Neuronal stem cell (in vitro differentiated cells): ENCODE measurements around the gene LIMS1.

Source experiments
- DNase-seq: peaks from one replicate; pipeline ENCODE4 v3.0.0-alpha.2; 2013; ENCODE audit warnings: low spot score
- H2AFZ ChIP-seq: one replicate; pipeline ENCODE4 v1.6.1; 2013; ENCODE audit warnings: mild to moderate bottlenecking, low read length, inconsistent platforms
- H2AK5ac ChIP-seq: 2 replicates; pipeline ENCODE4 v1.6.1; 2013; ENCODE audit warnings: low read depth, mild to moderate bottlenecking, inconsistent platforms, low read length, moderate library complexity, mixed read lengths
- H2BK120ac ChIP-seq: 2 replicates; pipeline ENCODE4 v1.6.1; 2013; ENCODE audit warnings: low read depth, mild to moderate bottlenecking, inconsistent platforms, low read length, moderate library complexity, mixed read lengths
- H2BK12ac ChIP-seq: one replicate; pipeline ENCODE4 v1.6.1; 2013; ENCODE audit warnings: low read length, inconsistent platforms
- H2BK15ac ChIP-seq: 2 replicates; pipeline ENCODE4 v1.6.1; 2013; ENCODE audit warnings: mild to moderate bottlenecking, low read length, inconsistent platforms, mixed read lengths
- H2BK5ac ChIP-seq: one replicate; pipeline ENCODE4 v1.6.1; 2013; ENCODE audit warnings: inconsistent platforms, mild to moderate bottlenecking, low read length, moderate library complexity
- H3K14ac ChIP-seq: one replicate; pipeline ENCODE4 v1.6.1; 2013; ENCODE audit warnings: low read length, inconsistent platforms
- H3K18ac ChIP-seq: 2 replicates; pipeline ENCODE4 v1.6.1; 2013; ENCODE audit warnings: low read length, inconsistent platforms
- H3K23ac ChIP-seq: 2 replicates; pipeline ENCODE4 v1.6.1; 2013; ENCODE audit warnings: low read depth, mild to moderate bottlenecking, mixed read lengths, low read length, inconsistent platforms; ENCODE audit not compliant: poor library complexity
- H3K27ac ChIP-seq: replicated peaks from 3 replicates; pipeline ENCODE4 v1.5.1; 2013; ENCODE audit warnings: low read length, inconsistent platforms
- H3K27me3 ChIP-seq, 3 experiments: 2 replicates each; pipeline ENCODE4 v1.6.1; 2013; ENCODE audit warnings: low read length in 3 of 3, mild to moderate bottlenecking in 2 of 3, inconsistent platforms in 1 of 3, low read depth in 1 of 3, mixed read lengths in 1 of 3, moderate library complexity in 1 of 3; ENCODE audit not compliant: control insufficient read depth in 3 of 3, insufficient read depth in 3 of 3
- H3K36me3 ChIP-seq, 2 donors: replicated peaks in 1 of 2; 2 replicates each; pipeline ENCODE4 v1.6.1; 2013; ENCODE audit warnings: low read length in 2 of 2; ENCODE audit not compliant: control insufficient read depth in 2 of 2, insufficient read depth in 2 of 2
- H3K4ac ChIP-seq: 2 replicates; pipeline ENCODE4 v1.6.1; 2013; ENCODE audit warnings: inconsistent platforms, mild to moderate bottlenecking, low read length, moderate library complexity
- H3K4me1 ChIP-seq, 2 donors: 1 replicate in 1 of 2; 2 replicates in 1 of 2; pipeline ENCODE4 v1.6.1; 2013; ENCODE audit warnings: low read length in 2 of 2, low read depth in 1 of 2; ENCODE audit not compliant: control insufficient read depth in 2 of 2, insufficient read depth in 1 of 2
- H3K4me2 ChIP-seq: one replicate; pipeline ENCODE4 v1.6.1; 2013; ENCODE audit warnings: mild to moderate bottlenecking, low read length, inconsistent platforms; ENCODE audit not compliant: insufficient read depth, poor library complexity, severe bottlenecking
- H3K4me3 ChIP-seq, 2 donors: 2 replicates each; pipeline ENCODE4 v1.5.1; 2013; ENCODE audit warnings: low read length in 2 of 2, mild to moderate bottlenecking in 2 of 2, inconsistent platforms in 1 of 2, moderate library complexity in 1 of 2
- H3K79me1 ChIP-seq: one replicate; pipeline ENCODE4 v1.6.1; 2013; ENCODE audit warnings: low read depth, mild to moderate bottlenecking, inconsistent platforms, low read length, moderate library complexity
- H3K9ac ChIP-seq: one replicate; pipeline ENCODE4 v1.6.1; 2013; ENCODE audit warnings: mild to moderate bottlenecking, low read depth, low read length, inconsistent platforms; ENCODE audit not compliant: poor library complexity
- H3K9me3 ChIP-seq, 2 donors: replicated peaks in 1 of 2; 2 replicates each; pipeline versions ENCODE3 to v1.6.1; 2013; ENCODE audit warnings: low read length in 2 of 2, mild to moderate bottlenecking in 2 of 2, inconsistent platforms in 1 of 2, low read depth in 1 of 2, mixed read lengths in 1 of 2, moderate library complexity in 1 of 2; ENCODE audit not compliant: control insufficient read depth in 2 of 2, insufficient read depth in 1 of 2
- H4K8ac ChIP-seq: one replicate; pipeline ENCODE4 v1.6.1; 2013; ENCODE audit warnings: low read depth, mild to moderate bottlenecking, inconsistent platforms, low read length, moderate library complexity
- H4K91ac ChIP-seq: one replicate; pipeline ENCODE4 v1.6.1; 2013; ENCODE audit warnings: low read length, low read depth, mild to moderate bottlenecking, inconsistent platforms; ENCODE audit not compliant: poor library complexity
- WGBS, 2 donors: extraction: QIAGEN DNeasy Blood & Tissue Kit; methylation state at CpG; one replicate each; pipeline ENCODE4 v1.1.7; 2013; ENCODE audit warnings: missing lambda C conversion rate in 2 of 2, mixed read lengths in 1 of 2; ENCODE audit not compliant: insufficient read length in 2 of 2, insufficient replicate concordance in 1 of 2; ENCODE audit errors: extremely low coverage in 2 of 2; 5-methylcytosine and 5-hydroxymethylcytosine counted together

Gene LIMS1

GRCh38 chr2:108635630-108636354 is 101.5 kb downstream of the LIMS1 start:
- Histone ChIP-seq H3K36me3 (no peaks in the 10 kb centered on the region), H3K4ac (no peak overlapping the region), H2BK5ac (no peak overlapping the region), H2AK5ac (no peak overlapping the region), H4K8ac (no peak overlapping the region), H2BK15ac (no peak overlapping the region), H3K27me3 (no peaks in the 10 kb centered on the region), H3K4me2 (no peak overlapping the region), H3K4me1 (peaks cover 10 to 18% of the 10 kb centered on the region in 2 donors), H4K91ac (no peak overlapping the region), H3K23ac (no peak overlapping the region), H3K27ac (no peak overlapping the region), H3K14ac (no peak overlapping the region), H2BK12ac (no peak overlapping the region), H3K4me3 (no peak overlapping the region), H3K9ac (no peak overlapping the region), H2AFZ (no peak overlapping the region), H2BK120ac (no peak overlapping the region), H3K9me3 (no peaks in the 10 kb centered on the region), H3K18ac (no peak overlapping the region), H3K79me1 (no peaks in the 10 kb centered on the region)
- no CpG with 5 or more reads among the region's 13 CpGs for WGBS, 2 donors
- DNase-seq = no peak

- peaks cover 10 to 18% of the 10 kb centered on the region in 2 donors for H3K4me1 ChIP-seq
- H4K91ac ChIP-seq = no peak overlapping the region
These were observed 103.0 kb downstream of the LIMS1 start for GRCh38 chr2:108637304-108637669.

GRCh38 chr2:108640731-108641130 is 106.5 kb downstream of the LIMS1 start:
- Histone ChIP-seq H2BK15ac (no peak overlapping the region), H3K4me1 (peaks cover 6 to 13% of the 10 kb centered on the region in 2 donors), H4K8ac (no peak overlapping the region), H3K27ac (no peak overlapping the region), H3K14ac (no peak overlapping the region), H3K9me3 (no peaks in the 10 kb centered on the region), H3K18ac (no peak overlapping the region), H3K23ac (no peak overlapping the region), H3K4ac (no peak overlapping the region), H3K79me1 (peaks cover 3% of the 10 kb centered on the region), H3K36me3 (no peaks in the 10 kb centered on the region), H2BK120ac (no peak overlapping the region), H3K4me3 (no peak overlapping the region), H3K9ac (no peak overlapping the region), H2AFZ (no peak overlapping the region), H3K4me2 (no peak overlapping the region), H4K91ac (no peak overlapping the region), H2BK5ac (no peak overlapping the region), H2AK5ac (no peak overlapping the region), H3K27me3 (no peaks in the 10 kb centered on the region), H2BK12ac (no peak overlapping the region)
- no peak for DNase-seq
- no CpG with 5 or more reads among the region's 4 CpGs for WGBS, 2 donors

More at GRCh38 chr2:108637304-108637669, 103.0 kb downstream of the LIMS1 start:
- Histone ChIP-seq H2BK5ac (no peak overlapping the region), H3K36me3 (no peaks in the 10 kb centered on the region), H3K4me2 (no peak overlapping the region), H3K9ac (no peak overlapping the region), H2AK5ac (no peak overlapping the region), H3K14ac (no peak overlapping the region), H3K4ac (no peak overlapping the region), H3K23ac (no peak overlapping the region), H3K4me3 (no peak overlapping the region), H4K8ac (no peak overlapping the region), H3K27ac (no peak overlapping the region), H3K79me1 (no peaks in the 10 kb centered on the region), H2BK12ac (no peak overlapping the region), H3K9me3 (no peaks in the 10 kb centered on the region), H2BK120ac (no peak overlapping the region), H3K18ac (no peak overlapping the region), H2BK15ac (no peak overlapping the region), H3K27me3 (no peaks in the 10 kb centered on the region), H2AFZ (no peak overlapping the region)
- WGBS, 2 donors = no CpG with 5 or more reads among the region's 4 CpGs
- DNase-seq = no peak

GRCh38 chr2:108641756-108642155 is 107.5 kb downstream of the LIMS1 start:
- no peak overlapping the region for H2AK5ac ChIP-seq
- H3K23ac ChIP-seq = no peak overlapping the region
- no peak overlapping the region for H2BK5ac ChIP-seq
- no peak overlapping the region for H3K18ac ChIP-seq
- DNase-seq = no peak
- WGBS, 2 donors = no CpG with 5 or more reads among the region's 2 CpGs
- H3K9me3 ChIP-seq = no peaks in the 10 kb centered on the region
- H4K8ac ChIP-seq = no peak overlapping the region
- no peak overlapping the region for H3K4ac ChIP-seq
- H2BK12ac ChIP-seq = no peak overlapping the region
- H4K91ac ChIP-seq = no peak overlapping the region
- no peak overlapping the region for H2BK15ac ChIP-seq
- H3K27me3 ChIP-seq = no peaks in the 10 kb centered on the region
- no peak overlapping the region for H3K27ac ChIP-seq
- peaks cover 3 to 8% of the 10 kb centered on the region in 2 donors for H3K4me1 ChIP-seq
- no peak overlapping the region for H2BK120ac ChIP-seq
- no peak overlapping the region for H3K9ac ChIP-seq
- H2AFZ ChIP-seq = no peak overlapping the region
- no peak overlapping the region for H3K4me2 ChIP-seq
- no peak overlapping the region for H3K4me3 ChIP-seq
- no peaks in the 10 kb centered on the region for H3K36me3 ChIP-seq
- H3K79me1 ChIP-seq = peaks cover 3% of the 10 kb centered on the region
- H3K14ac ChIP-seq = no peak overlapping the region
